Measurements from ENCODE around the gene EIF4B.

GRCh38 chr12:53049571-53050318, 43.5 kb downstream of the EIF4B start, which contains the start of gene TNS2:
- TF ChIP-seq CTCF (IDR thresholded peaks at IDR 0.05) (no peak), POLR2AphosphoS5 (IDR thresholded peaks at IDR 0.05) (peak; percentile 44 to 74 (median 56)), EP300 (IDR thresholded peaks at IDR 0.05) (peak in 1 of 4 donors; percentile 64)
